Naive thymus-derived CD4-positive, alpha-beta T cell (primary cell): ENCODE results near the gene ROBO2. TPM values are rescaled to one million over a fixed set of nuclear protein-coding genes. Genes with fewer than 3 reads are reported as not detected.

ENCODE experiments used
- ATAC-seq: fragments of 150-1000 bp; cut with Tn5 transposase; 2 replicates; pipeline ENCODE4 v1.10.0; 2021; ENCODE audit warnings: mild to moderate bottlenecking, moderate library complexity
- CTCF ChIA-PET: fragments of 350-600 bp; sonication (Branson Sonifier 250); formaldehyde crosslinking; loops from one replicate; lab custom pipeline; 2021; ENCODE audit warnings: antibody characterized with exemption; lab: Charles Lee
- POLR2A ChIA-PET: fragments of 350-600 bp; sonication (Branson Sonifier 250); formaldehyde crosslinking; loops from one replicate; lab custom pipeline; 2021; ENCODE audit warnings: antibody characterized with exemption, inconsistent platforms; lab: Charles Lee
- DNase-seq, 9 donors: peaks; one replicate each; pipeline versions ENCODE4 v3.0.0 to v3.0.0-alpha.2; 2020 to 2022; ENCODE audit warnings: mixed read lengths in 1 of 9
- H3K27ac ChIP-seq: one replicate; pipeline ENCODE4 v1.7.0; 2013; ENCODE audit warnings: mild to moderate bottlenecking, low read depth, low read length, moderate library complexity
- H3K27me3 ChIP-seq, 2 donors: one replicate each; pipeline ENCODE4 v1.7.0; 2013; ENCODE audit warnings: low read length in 2 of 2, mild to moderate bottlenecking in 2 of 2, moderate library complexity in 2 of 2; ENCODE audit not compliant: control insufficient read depth in 2 of 2, insufficient read depth in 2 of 2
- H3K36me3 ChIP-seq, 3 experiments: 1 replicate in 2 of 3; 2 replicates in 1 of 3; pipeline ENCODE4 v1.7.0; 2013; ENCODE audit warnings: low read length in 3 of 3, mild to moderate bottlenecking in 3 of 3, moderate library complexity in 1 of 3; ENCODE audit not compliant: insufficient read depth in 3 of 3, control insufficient read depth in 2 of 3
- H3K4me1 ChIP-seq, 2 donors: one replicate each; pipeline ENCODE4 v1.7.0; 2013; ENCODE audit warnings: low read length in 2 of 2, mild to moderate bottlenecking in 2 of 2, moderate library complexity in 1 of 2; ENCODE audit not compliant: control insufficient read depth in 2 of 2, insufficient read depth in 2 of 2
- H3K4me3 ChIP-seq: 2 replicates; pipeline ENCODE4 v1.7.0; 2013; ENCODE audit warnings: mild to moderate bottlenecking, low read length
- H3K9me3 ChIP-seq, 3 experiments: 1 replicate in 2 of 3; 2 replicates in 1 of 3; pipeline ENCODE4 v1.7.0; 2013; ENCODE audit warnings: low read length in 3 of 3; ENCODE audit not compliant: control insufficient read depth in 2 of 3
- H3K27ac Mint-ChIP-seq, 9 donors: one replicate each; pipeline ENCODE4 v1.8.0; 2020 to 2022; ENCODE audit warnings: mixed read lengths in 9 of 9, mild to moderate bottlenecking in 8 of 9, moderate library complexity in 5 of 9, inconsistent platforms in 2 of 9
- H3K27me3 Mint-ChIP-seq, 5 donors: one replicate each; pipeline ENCODE4 v1.8.0; 2021 to 2022; ENCODE audit warnings: mixed read lengths in 5 of 5, mild to moderate bottlenecking in 1 of 5
- H3K36me3 Mint-ChIP-seq, 5 donors: one replicate each; pipeline ENCODE4 v1.8.0; 2020 to 2022; ENCODE audit warnings: mixed read lengths in 5 of 5, mild to moderate bottlenecking in 3 of 5, inconsistent platforms in 1 of 5
- H3K4me1 Mint-ChIP-seq, 7 donors: one replicate each; pipeline ENCODE4 v1.8.0; 2020 to 2022; ENCODE audit warnings: mixed read lengths in 7 of 7, mild to moderate bottlenecking in 3 of 7, inconsistent platforms in 1 of 7
- H3K4me3 Mint-ChIP-seq, 10 donors: one replicate each; pipeline ENCODE4 v1.8.0; 2020 to 2022; ENCODE audit warnings: mild to moderate bottlenecking in 10 of 10, mixed read lengths in 10 of 10, moderate library complexity in 6 of 10, inconsistent platforms in 2 of 10
- H3K9me3 Mint-ChIP-seq, 11 donors: one replicate each; pipeline ENCODE4 v1.8.0; 2020 to 2022; ENCODE audit warnings: mixed read lengths in 11 of 11, mild to moderate bottlenecking in 4 of 11, inconsistent platforms in 1 of 11, moderate library complexity in 1 of 11
- intact Hi-C, 2 donors: fragments of 100-400 bp; cut with micrococcal nuclease; formaldehyde crosslinking; loops; one replicate each; pipeline ENCODE4 v1.15.1; 2023
- polyA plus RNA-seq, 2 donors: library from polyadenylated mRNA; unstranded; fragments of 300-500 nt; fragmentation: Illumina TruSeq; gene quantifications; one replicate each; pipeline ENCODE4 v1.2.3, GENCODE V29; 2021
- total RNA-seq, 6 experiments: library from RNA in 5 of 6; stranded (reverse) in 5 of 6; gene quantifications; 1 replicate in 5 of 6; 2 replicates in 1 of 6; pipeline ENCODE4 v1.2.3 and lab custom pipeline; 2021 to 2026

The ROBO2 gene
- total and polyA plus RNA-seq, 7 experiments from 2014 or later = not detected

- no peak overlapping the region for H3K27ac ChIP-seq
- no peak overlapping the region for H3K4me3 ChIP-seq
- Mint-ChIP-seq H3K27me3 (no peaks in the 10 kb centered on the region), H3K36me3 (no peaks in the 10 kb centered on the region), H3K4me1 (no peaks in the 10 kb centered on the region), H3K27ac (no peak overlapping the region), H3K9me3 (peaks cover 2 to 22% (median 10%) of the 10 kb centered on the region in 11 donors), H3K4me3 (no peak overlapping the region)
- H3K4me1 ChIP-seq = no peaks in the 10 kb centered on the region
- DNase-seq (no peak), ATAC-seq (no peak)
- ChIA-PET CTCF (no interaction called here), POLR2A (no interaction called here)
- intact Hi-C loops = no loop called here
- no peaks in the 10 kb centered on the region for H3K27me3 ChIP-seq
- H3K36me3 ChIP-seq = no peaks in the 10 kb centered on the region
- H3K9me3 ChIP-seq = peaks cover 0 to 5% (median 0%) of the 10 kb centered on the region in 3 experiments
Observed at GRCh38 chr3:77065750-77066149, 25.9 kb downstream of the ROBO2 start.

- H3K27me3 Mint-ChIP-seq = no peaks in the 10 kb centered on the region
- H3K4me1 Mint-ChIP-seq = no peaks in the 10 kb centered on the region
- H3K27ac Mint-ChIP-seq = no peak overlapping the region
- ATAC-seq (no peak), DNase-seq (no peak)
- CTCF ChIA-PET = no interaction called here
- H3K9me3 Mint-ChIP-seq = peaks cover 1 to 22% (median 10%) of the 10 kb centered on the region in 11 donors
- no peaks in the 10 kb centered on the region for H3K4me1 ChIP-seq
- H3K27me3 ChIP-seq = no peaks in the 10 kb centered on the region
- POLR2A ChIA-PET = no interaction called here
- intact Hi-C loops = no loop called here
- H3K36me3 Mint-ChIP-seq = no peaks in the 10 kb centered on the region
- H3K9me3 ChIP-seq = no peaks in the 10 kb centered on the region
- H3K4me3 ChIP-seq = no peak overlapping the region
- no peak overlapping the region for H3K4me3 Mint-ChIP-seq
- no peaks in the 10 kb centered on the region for H3K36me3 ChIP-seq
- no peak overlapping the region for H3K27ac ChIP-seq
Observed at GRCh38 chr3:77066829-77067228, 26.9 kb downstream of the ROBO2 start.

GRCh38 chr3:77068808-77069207 is 28.9 kb downstream of the ROBO2 start:
- ATAC-seq = no peak
- Mint-ChIP-seq H3K27me3 (no peaks in the 10 kb centered on the region), H3K36me3 (no peaks in the 10 kb centered on the region), H3K4me3 (no peak overlapping the region), H3K27ac (no peak overlapping the region), H3K4me1 (no peaks in the 10 kb centered on the region), H3K9me3 (peaks cover 0 to 7% (median under 1%) of the 10 kb centered on the region in 11 donors)
- Histone ChIP-seq H3K4me1 (no peaks in the 10 kb centered on the region), H3K27me3 (no peaks in the 10 kb centered on the region), H3K27ac (no peak overlapping the region), H3K4me3 (no peak overlapping the region), H3K36me3 (no peaks in the 10 kb centered on the region), H3K9me3 (no peaks in the 10 kb centered on the region)
- CTCF ChIA-PET = no interaction called here
- POLR2A ChIA-PET = no interaction called here
- intact Hi-C loops = no loop called here
- DNase-seq = no peak

- Mint-ChIP-seq H3K27me3 (no peaks in the 10 kb centered on the region), H3K9me3 (peaks cover 0 to 9% (median 3%) of the 10 kb centered on the region in 11 donors), H3K36me3 (no peaks in the 10 kb centered on the region), H3K27ac (no peak overlapping the region), H3K4me3 (no peak overlapping the region), H3K4me1 (no peaks in the 10 kb centered on the region)
- Histone ChIP-seq H3K27ac (no peak overlapping the region), H3K4me1 (no peaks in the 10 kb centered on the region), H3K27me3 (no peaks in the 10 kb centered on the region), H3K4me3 (no peak overlapping the region), H3K36me3 (no peaks in the 10 kb centered on the region), H3K9me3 (no peaks in the 10 kb centered on the region)
- intact Hi-C loops = no loop called here
- CTCF ChIA-PET = no interaction called here
- POLR2A ChIA-PET = no interaction called here
- no peak for DNase-seq
- ATAC-seq = no peak
Observed at GRCh38 chr3:77071364-77071763, 31.5 kb downstream of the ROBO2 start.

- peaks cover 0 to 9% (median 3%) of the 10 kb centered on the region in 11 donors for H3K9me3 Mint-ChIP-seq
- ATAC-seq = no peak
- Histone ChIP-seq H3K4me1 (no peaks in the 10 kb centered on the region), H3K27me3 (no peaks in the 10 kb centered on the region), H3K9me3 (no peaks in the 10 kb centered on the region), H3K36me3 (no peaks in the 10 kb centered on the region), H3K27ac (no peak overlapping the region), H3K4me3 (no peak overlapping the region)
- DNase-seq = no peak
- H3K4me3 Mint-ChIP-seq = no peak overlapping the region
- H3K27me3 Mint-ChIP-seq = no peaks in the 10 kb centered on the region
- no peaks in the 10 kb centered on the region for H3K4me1 Mint-ChIP-seq
- ChIA-PET CTCF (no interaction called here), POLR2A (no interaction called here)
- intact Hi-C loops = no loop called here
- no peak overlapping the region for H3K27ac Mint-ChIP-seq
- H3K36me3 Mint-ChIP-seq = no peaks in the 10 kb centered on the region
Observed at GRCh38 chr3:77071809-77072208, 31.9 kb downstream of the ROBO2 start.

GRCh38 chr3:77072232-77072631 is 32.3 kb downstream of the ROBO2 start:
- no peaks in the 10 kb centered on the region for H3K36me3 Mint-ChIP-seq
- Histone ChIP-seq H3K36me3 (no peaks in the 10 kb centered on the region), H3K9me3 (no peaks in the 10 kb centered on the region), H3K4me1 (no peaks in the 10 kb centered on the region), H3K27ac (no peak overlapping the region), H3K27me3 (no peaks in the 10 kb centered on the region), H3K4me3 (no peak overlapping the region)
- no peak overlapping the region for H3K27ac Mint-ChIP-seq
- no peak for DNase-seq
- H3K9me3 Mint-ChIP-seq = peaks cover 0 to 9% (median 2%) of the 10 kb centered on the region in 11 donors
- intact Hi-C loops = no loop called here
- H3K27me3 Mint-ChIP-seq = no peaks in the 10 kb centered on the region
- ChIA-PET POLR2A (no interaction called here), CTCF (no interaction called here)
- H3K4me3 Mint-ChIP-seq = no peak overlapping the region
- H3K4me1 Mint-ChIP-seq = no peaks in the 10 kb centered on the region
- no peak for ATAC-seq

- Histone ChIP-seq H3K4me1 (no peaks in the 10 kb centered on the region), H3K9me3 (no peaks in the 10 kb centered on the region), H3K27ac (no peak overlapping the region), H3K4me3 (no peak overlapping the region), H3K27me3 (no peaks in the 10 kb centered on the region), H3K36me3 (no peaks in the 10 kb centered on the region)
- H3K4me1 Mint-ChIP-seq = no peaks in the 10 kb centered on the region
- no peak for DNase-seq
- H3K36me3 Mint-ChIP-seq = peaks cover 0 to 3% (median 0%) of the 10 kb centered on the region in 5 donors
- ATAC-seq = no peak
- intact Hi-C loops = no loop called here
- H3K27me3 Mint-ChIP-seq = no peaks in the 10 kb centered on the region
- peaks cover 0 to 5% (median 4%) of the 10 kb centered on the region in 11 donors for H3K9me3 Mint-ChIP-seq
- no peak overlapping the region for H3K4me3 Mint-ChIP-seq
- ChIA-PET POLR2A (no interaction called here), CTCF (no interaction called here)
- H3K27ac Mint-ChIP-seq = no peak overlapping the region
Observed at GRCh38 chr3:77078279-77078678, 38.4 kb downstream of the ROBO2 start.
